Breast epithelium (tissue), 4 donors: Measurements from ENCODE around the gene MARVELD1. TPM values are rescaled to one million over a fixed set of nuclear protein-coding genes. Genes with fewer than 3 reads are reported as not detected.

Experiments used
- DNase-seq, 2 donors: peaks; one replicate each; pipeline ENCODE4 v3.0.0-alpha.2; 2019; ENCODE audit warnings: low spot score in 2 of 2
- H3K27ac ChIP-seq, 2 donors: fragments of 200-600 bp; sonication (generic) in 1 of 2; one replicate each; pipeline ENCODE4 v1.5.1; 2016 to 2019; ENCODE audit warnings: mild to moderate bottlenecking in 1 of 2
- H3K27me3 ChIP-seq, 2 donors: fragments of 200-600 bp; sonication (generic) in 1 of 2; one replicate each; pipeline versions ENCODE4 v1.5.1 to v1.6.0; 2017 to 2019; ENCODE audit warnings: control low read depth in 1 of 2, mild to moderate bottlenecking in 1 of 2
- H3K36me3 ChIP-seq: fragments of 200-600 bp; one replicate; pipeline ENCODE4 v1.5.1; 2019
- H3K4me1 ChIP-seq, 2 donors: fragments of 200-600 bp; sonication (generic); one replicate each; pipeline ENCODE4 v1.5.1; 2016 to 2019; ENCODE audit warnings: control low read depth in 1 of 2
- H3K4me3 ChIP-seq, 3 donors: fragments of 200-600 bp; sonication (generic); 1 replicate in 2 of 3; 2 replicates in 1 of 3; pipeline ENCODE4 v1.5.1; 2016 to 2019; ENCODE audit warnings: mild to moderate bottlenecking in 3 of 3, moderate library complexity in 2 of 3
- H3K9me3 ChIP-seq, 2 donors: fragments of 200-600 bp; sonication (generic) in 1 of 2; one replicate each; pipeline ENCODE4 v1.5.1; 2016 to 2019; ENCODE audit warnings: control low read depth in 1 of 2
- POLR2A ChIP-seq: fragments of 450-650 bp; IDR thresholded peaks from one replicate; pipeline ENCODE4 v1.6.1; 2016; ENCODE audit warnings: antibody characterized with exemption, mild to moderate bottlenecking, moderate library complexity
- POLR2AphosphoS5 ChIP-seq, 3 donors: sonication (generic); formaldehyde crosslinking; IDR thresholded peaks; one replicate each; pipeline ENCODE4 v1.6.1; 2017; ENCODE audit warnings: antibody characterized with exemption in 3 of 3
- intact Hi-C: fragments of 100-400 bp; cut with DNase I; formaldehyde crosslinking; loops from one replicate; pipeline ENCODE4 v1.15.1; 2023; ENCODE audit warnings: low total_unique reads
- total RNA-seq, 3 donors: library from RNA; depleted of rRNA; stranded (reverse); fragments of >200 nt; gene quantifications; one replicate each; pipeline ENCODE4 v1.1.0, GENCODE V29; 2016
- TF ChIP-seq, protein P1 (sequence below), 3 donors: fragments of 450-650 bp; IDR thresholded peaks; one replicate each; pipeline ENCODE4 v1.5.1; 2016 to 2017; ENCODE audit warnings: antibody characterized with exemption in 3 of 3, mild to moderate bottlenecking in 3 of 3, moderate library complexity in 3 of 3

MARVELD1 gene
- total RNA-seq, 3 donors from 2014 or later, result 13.4 to 19.8 (median 16.2) TPM

DNA sequence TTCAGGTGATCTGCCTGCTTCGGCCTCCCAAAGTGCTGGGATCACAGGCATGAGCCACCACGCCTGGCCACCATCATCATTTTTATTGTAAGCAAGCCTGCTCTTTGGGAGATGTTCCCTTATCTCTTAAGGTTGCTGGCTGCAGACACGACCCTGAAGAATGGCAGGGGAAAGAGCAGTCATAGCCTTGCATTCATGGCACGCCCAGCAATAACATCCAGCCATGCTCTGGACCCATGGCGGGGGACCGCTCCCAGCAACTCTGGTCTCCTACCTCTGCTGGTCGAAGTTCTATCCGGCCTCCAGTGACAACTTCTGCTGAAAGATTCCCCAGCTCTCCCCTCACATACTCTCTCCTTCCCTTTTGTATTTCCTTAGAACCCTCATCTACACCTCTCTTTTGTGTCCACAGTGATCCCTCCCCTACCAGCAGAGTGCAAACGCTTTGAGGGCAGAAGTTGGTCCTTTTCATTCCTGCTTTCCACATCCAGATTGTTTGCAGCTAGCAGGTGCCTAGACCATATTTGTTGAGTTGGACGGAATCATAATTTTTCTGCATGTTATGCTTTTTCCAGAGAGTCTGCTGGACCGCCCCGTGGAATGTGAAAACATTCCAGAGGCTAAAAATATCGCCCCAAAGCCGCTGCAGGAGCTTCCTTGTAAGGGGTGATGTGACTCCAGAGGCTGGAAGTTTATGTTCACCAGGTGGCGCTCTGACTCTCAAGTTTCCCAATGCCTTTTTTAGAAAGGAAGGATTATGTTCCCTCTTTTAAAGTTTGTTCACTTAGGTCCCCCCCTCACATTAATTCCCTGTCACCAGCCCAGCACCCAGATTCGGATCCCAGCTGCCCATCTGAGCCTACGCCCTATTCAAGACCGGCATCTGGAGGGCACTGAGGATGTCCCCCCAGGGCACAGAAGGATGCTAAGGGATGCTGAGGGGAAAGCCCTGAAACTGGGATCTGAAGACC lies 4.3 kb upstream of the MARVELD1 start:
- H3K27ac ChIP-seq, result peak overlapping the region; percentile 29 to 58
- H3K4me3 ChIP-seq, result no peak overlapping the region
- no peaks in the 10 kb centered on the region for H3K4me1 ChIP-seq
- H3K36me3 ChIP-seq, result no peaks in the 10 kb centered on the region
- intact Hi-C loops, result no loop called here
- H3K9me3 ChIP-seq, result no peaks in the 10 kb centered on the region
- DNase-seq, result peak; percentile 66 to 86
- H3K27me3 ChIP-seq, result no peaks in the 10 kb centered on the region
- TF ChIP-seq, protein P1, sequence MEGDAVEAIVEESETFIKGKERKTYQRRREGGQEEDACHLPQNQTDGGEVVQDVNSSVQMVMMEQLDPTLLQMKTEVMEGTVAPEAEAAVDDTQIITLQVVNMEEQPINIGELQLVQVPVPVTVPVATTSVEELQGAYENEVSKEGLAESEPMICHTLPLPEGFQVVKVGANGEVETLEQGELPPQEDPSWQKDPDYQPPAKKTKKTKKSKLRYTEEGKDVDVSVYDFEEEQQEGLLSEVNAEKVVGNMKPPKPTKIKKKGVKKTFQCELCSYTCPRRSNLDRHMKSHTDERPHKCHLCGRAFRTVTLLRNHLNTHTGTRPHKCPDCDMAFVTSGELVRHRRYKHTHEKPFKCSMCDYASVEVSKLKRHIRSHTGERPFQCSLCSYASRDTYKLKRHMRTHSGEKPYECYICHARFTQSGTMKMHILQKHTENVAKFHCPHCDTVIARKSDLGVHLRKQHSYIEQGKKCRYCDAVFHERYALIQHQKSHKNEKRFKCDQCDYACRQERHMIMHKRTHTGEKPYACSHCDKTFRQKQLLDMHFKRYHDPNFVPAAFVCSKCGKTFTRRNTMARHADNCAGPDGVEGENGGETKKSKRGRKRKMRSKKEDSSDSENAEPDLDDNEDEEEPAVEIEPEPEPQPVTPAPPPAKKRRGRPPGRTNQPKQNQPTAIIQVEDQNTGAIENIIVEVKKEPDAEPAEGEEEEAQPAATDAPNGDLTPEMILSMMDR (IDR thresholded peaks at IDR 0.05), result peak in 2 of 3 donors; percentile 65 to 67
- TF ChIP-seq POLR2A (no peak), POLR2AphosphoS5 (IDR thresholded peaks at IDR 0.05) (peak in 1 of 3 donors; percentile 21)

DNA sequence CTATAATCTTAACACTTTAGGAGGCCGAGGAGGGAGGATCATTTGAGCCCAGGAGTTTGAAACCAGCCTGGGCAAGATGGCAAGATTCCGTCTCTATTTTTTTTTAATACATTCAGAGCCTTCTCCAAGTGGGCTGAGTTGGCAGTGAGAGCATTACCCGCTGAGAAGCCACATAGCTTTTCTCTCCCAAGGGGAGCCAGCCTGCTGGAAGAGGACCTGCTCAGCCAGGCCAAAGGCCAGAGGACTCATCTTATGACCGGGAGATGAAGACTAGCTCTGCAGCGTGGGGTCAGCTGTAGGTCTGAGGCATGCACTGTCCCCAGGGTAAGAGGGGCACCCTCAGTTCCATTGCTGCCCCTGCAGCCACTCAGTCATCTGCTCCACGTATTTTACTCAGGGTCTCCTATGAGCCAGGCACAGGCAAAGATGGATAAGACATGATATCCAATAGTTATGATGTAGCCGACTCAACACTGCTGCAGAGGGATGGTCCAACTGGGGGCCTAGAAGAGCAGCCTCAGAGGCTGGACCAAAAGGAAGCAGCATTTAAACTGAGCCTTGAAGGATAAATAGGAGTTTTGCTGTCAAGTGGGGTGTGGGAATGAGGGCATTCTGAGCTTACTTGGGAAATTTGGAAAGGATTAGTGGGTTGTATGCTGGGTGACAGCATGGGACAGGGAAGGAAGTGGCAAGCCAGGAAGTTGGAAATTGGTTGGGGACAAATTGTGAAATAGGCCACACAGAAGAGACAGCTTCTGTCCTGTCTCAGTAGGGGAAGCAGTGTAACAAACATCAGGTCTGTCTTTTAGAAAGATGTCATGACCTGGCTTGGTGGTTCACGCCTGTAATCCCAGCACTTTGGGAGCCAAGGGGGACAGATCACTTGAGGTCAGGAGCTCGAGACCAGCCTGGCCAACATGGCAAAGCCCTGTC lies 1.6 kb upstream of the MARVELD1 start:
- intact Hi-C loops, result loop anchor here (10.0 kb wide), 1 partner anchor 1543 kb away; no protein-coding TSS in a partner anchor
- no peaks in the 10 kb centered on the region for H3K9me3 ChIP-seq
- DNase-seq, result no peak
- H3K27ac ChIP-seq, result peak overlapping the region; percentile 92 to 93
- H3K4me1 ChIP-seq, result peaks cover 0 to 5% of the 10 kb centered on the region in 2 donors
- no peaks in the 10 kb centered on the region for H3K27me3 ChIP-seq
- no peaks in the 10 kb centered on the region for H3K36me3 ChIP-seq
- no peak overlapping the region for H3K4me3 ChIP-seq
- TF ChIP-seq, protein P1 (IDR thresholded peaks at IDR 0.05), result no peak
- TF ChIP-seq POLR2AphosphoS5 (IDR thresholded peaks at IDR 0.05) (no peak), POLR2A (no peak)

DNA sequence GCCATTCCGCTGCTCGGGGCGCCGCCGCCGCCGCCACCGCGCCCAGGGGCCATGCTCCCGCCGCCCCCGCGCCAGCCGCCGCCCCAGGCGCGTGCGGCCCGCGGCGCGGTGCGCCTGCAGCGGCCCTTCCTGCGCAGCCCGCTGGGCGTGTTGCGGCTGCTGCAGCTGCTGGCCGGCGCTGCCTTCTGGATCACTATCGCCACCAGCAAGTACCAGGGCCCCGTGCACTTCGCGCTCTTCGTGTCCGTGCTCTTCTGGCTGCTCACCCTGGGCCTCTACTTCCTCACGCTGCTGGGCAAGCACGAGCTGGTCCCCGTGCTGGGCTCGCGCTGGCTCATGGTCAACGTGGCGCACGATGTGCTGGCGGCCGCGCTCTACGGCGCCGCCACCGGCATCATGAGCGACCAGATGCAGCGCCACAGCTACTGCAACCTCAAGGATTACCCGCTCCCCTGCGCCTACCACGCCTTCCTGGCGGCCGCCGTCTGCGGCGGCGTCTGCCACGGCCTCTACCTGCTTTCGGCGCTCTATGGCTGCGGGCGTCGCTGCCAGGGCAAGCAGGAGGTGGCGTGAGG lies 383 bp downstream of the MARVELD1 start:
- H3K27ac ChIP-seq, result peak overlapping the region; percentile 92 to 93
- no peaks in the 10 kb centered on the region for H3K9me3 ChIP-seq
- H3K4me3 ChIP-seq, result peak overlapping the region; percentile 53 to 89 (median 75)
- H3K27me3 ChIP-seq, result no peaks in the 10 kb centered on the region
- DNase-seq, result peak; percentile 65 to 66
- intact Hi-C loops, result loop anchor here (10.0 kb wide), 1 partner anchor 1541 kb away; no protein-coding TSS in a partner anchor
- TF ChIP-seq POLR2A (no peak), POLR2AphosphoS5 (IDR thresholded peaks at IDR 0.05) (peak; percentile 25 to 72 (median 57))
- TF ChIP-seq, protein P1 (IDR thresholded peaks at IDR 0.05), result no peak
- H3K4me1 ChIP-seq, result peaks cover 13 to 14% of the 10 kb centered on the region in 2 donors
- H3K36me3 ChIP-seq, result no peaks in the 10 kb centered on the region

DNA sequence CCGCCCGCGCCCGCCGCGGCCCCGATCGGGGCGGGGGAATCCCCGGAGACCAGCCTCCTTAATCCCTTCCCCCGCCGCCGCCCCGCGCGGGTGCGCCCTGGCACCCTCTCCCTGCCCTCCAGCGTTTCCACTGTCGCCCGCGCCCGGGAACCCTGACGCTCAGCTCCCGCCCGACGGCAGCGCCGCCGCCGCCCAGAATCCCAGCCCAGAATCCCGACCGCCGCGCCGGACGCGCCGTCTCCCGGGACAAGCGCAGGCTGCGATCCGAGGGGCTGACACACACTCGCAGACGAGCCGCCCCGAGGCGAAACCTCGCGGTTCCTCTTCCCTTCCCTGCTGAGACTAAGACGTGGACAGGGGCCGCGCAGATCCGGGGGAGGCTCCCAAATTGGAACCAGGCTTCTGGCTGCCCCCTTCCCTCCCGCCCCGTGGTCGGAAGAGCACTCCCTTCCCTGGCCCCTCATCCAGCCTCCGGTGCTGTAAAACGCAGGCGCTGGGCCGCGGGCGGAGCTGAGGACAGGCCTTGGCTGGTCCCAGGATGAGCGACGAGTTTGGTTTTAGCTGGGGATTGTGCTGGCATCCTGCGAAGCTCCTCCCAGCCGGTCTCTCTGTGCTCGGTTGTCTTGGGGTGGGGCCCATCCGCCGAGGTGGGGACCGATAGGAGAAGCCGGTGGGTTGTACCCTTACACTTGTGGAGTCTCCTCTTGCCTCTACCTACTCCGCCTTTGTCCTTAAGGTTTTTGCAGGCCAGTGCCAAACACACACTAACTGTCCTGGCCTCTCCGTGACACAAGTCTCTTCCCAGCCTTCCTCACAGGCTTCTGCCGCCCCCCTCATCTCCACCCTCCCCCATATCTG lies 1.1 kb downstream of the MARVELD1 start:
- intact Hi-C loops, result loop anchor here (5.0 to 10.0 kb wide), 2 partner anchors 1127 to 1540 kb away; partner anchors contain the start of gene TM9SF3
- TF ChIP-seq POLR2AphosphoS5 (IDR thresholded peaks at IDR 0.05) (peak in 2 of 3 donors; percentile 19 to 45), POLR2A (no peak)
- TF ChIP-seq, protein P1 (IDR thresholded peaks at IDR 0.05), result no peak
- Histone ChIP-seq H3K4me1 (peaks cover 15 to 20% of the 10 kb centered on the region in 2 donors), H3K9me3 (no peaks in the 10 kb centered on the region), H3K36me3 (no peaks in the 10 kb centered on the region), H3K4me3 (peak overlapping the region; percentile 53 to 89 (median 75)), H3K27ac (peak overlapping the region; percentile 92 to 93), H3K27me3 (no peaks in the 10 kb centered on the region)
- peak; percentile 68 to 72 for DNase-seq
